Vagina (tissue), 2 donors: ENCODE data around the gene NAV1. TPM values are rescaled to one million over a fixed set of nuclear protein-coding genes. Genes with fewer than 3 reads are reported as not detected.

Source experiments
- DNase-seq, 2 donors: peaks; one replicate each; pipeline ENCODE4 v3.0.0-alpha.2; 2017; ENCODE audit errors: extremely low spot score in 2 of 2
- H3K27ac ChIP-seq: fragments of 200-600 bp; sonication (generic); one replicate; pipeline ENCODE4 v1.5.1; 2019
- H3K27me3 ChIP-seq: fragments of 200-600 bp; sonication (generic); one replicate; pipeline ENCODE4 v1.5.1; 2019
- H3K36me3 ChIP-seq, 2 donors: fragments of 200-600 bp; sonication (generic); one replicate each; pipeline ENCODE4 v1.5.1; 2017 to 2019
- H3K4me1 ChIP-seq: fragments of 200-600 bp; sonication (generic); one replicate; pipeline ENCODE4 v1.5.1; 2019
- H3K4me3 ChIP-seq, 2 donors: fragments of 200-600 bp; sonication (generic); 1 replicate in 1 of 2; 2 replicates in 1 of 2; pipeline ENCODE4 v1.5.1; 2016 to 2019
- H3K9me3 ChIP-seq: fragments of 200-600 bp; sonication (generic); one replicate; pipeline ENCODE4 v1.5.1; 2019
- POLR2A ChIP-seq, 2 donors: fragments of 450-650 bp; IDR thresholded peaks; one replicate each; pipeline ENCODE4 v1.6.1; 2017; ENCODE audit warnings: antibody characterized with exemption in 2 of 2, mild to moderate bottlenecking in 2 of 2, moderate library complexity in 2 of 2
- POLR2AphosphoS5 ChIP-seq, 2 donors: sonication (generic); formaldehyde crosslinking; IDR thresholded peaks; one replicate each; pipeline ENCODE4 v1.9.0; 2017; ENCODE audit warnings: antibody characterized with exemption in 2 of 2, mild to moderate bottlenecking in 2 of 2, low read depth in 1 of 2; ENCODE audit not compliant: insufficient read depth in 1 of 2
- intact Hi-C: fragments of 100-400 bp; cut with DNase I; formaldehyde crosslinking; loops from one replicate; pipeline ENCODE4 v1.15.1; 2023
- total RNA-seq: library from RNA; depleted of rRNA; stranded (reverse); fragments of >200 nt; gene quantifications from one replicate; pipeline ENCODE4 v1.2.3, GENCODE V29; 2016
- TF ChIP-seq, protein P1 (sequence below), 3 experiments: fragments of 450-650 bp in 2 of 3; fragments of 200-600 bp in 1 of 3; sonication (generic) in 1 of 3; IDR thresholded peaks; one replicate each; pipeline ENCODE4 v1.5.1; 2017 to 2019; ENCODE audit warnings: antibody characterized with exemption in 3 of 3, mild to moderate bottlenecking in 2 of 3, moderate library complexity in 2 of 3

Gene NAV1
- total RNA-seq, 1 donor from 2014 or later, result 45.9 TPM

DNA sequence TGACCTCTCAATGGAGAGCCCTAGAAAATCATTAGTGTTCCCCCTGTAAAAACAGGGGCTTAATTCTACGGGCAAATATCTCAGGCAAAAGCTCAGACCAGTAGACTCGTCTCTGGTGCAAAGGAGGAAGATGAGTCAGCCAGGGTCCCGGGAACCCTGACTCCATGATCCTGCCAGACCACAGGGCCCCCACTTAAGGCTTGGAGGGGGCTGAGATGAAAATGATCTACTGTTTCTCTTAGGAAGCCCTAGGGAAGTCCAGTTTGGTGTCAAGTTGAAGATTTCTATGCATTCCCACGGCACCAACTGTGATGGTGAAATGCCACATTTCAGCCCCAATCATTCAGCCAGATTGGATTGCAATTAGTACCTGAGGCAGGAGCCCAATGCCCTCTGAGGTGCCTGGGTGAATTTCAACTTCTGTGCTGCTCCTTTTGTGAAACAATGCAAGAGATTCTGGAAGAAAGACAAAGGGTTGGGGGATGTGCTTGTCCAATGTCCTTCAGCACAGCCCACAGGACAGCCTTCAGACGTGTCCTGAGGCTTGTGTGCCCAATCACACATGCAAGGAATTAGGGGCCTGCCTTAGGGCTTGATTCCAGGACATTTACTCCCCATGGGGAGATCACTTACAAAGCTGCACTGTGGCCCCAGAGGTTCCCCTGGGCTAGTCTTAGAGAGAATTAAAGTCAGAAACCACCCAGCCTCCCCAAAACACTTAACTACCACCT is 18.1 kb downstream of the NAV1 start:
- H3K4me1 ChIP-seq, result peaks cover 48% of the 10 kb centered on the region
- no peak overlapping the region for H3K4me3 ChIP-seq
- no peak overlapping the region for H3K27ac ChIP-seq
- TF ChIP-seq POLR2AphosphoS5 (IDR thresholded peaks at IDR 0.05; ENCODE audit: insufficient read depth in 1 of 2, low read depth in 1 of 2) (no peak), POLR2A (IDR thresholded peaks at IDR 0.05) (no peak)
- TF ChIP-seq, protein P1, sequence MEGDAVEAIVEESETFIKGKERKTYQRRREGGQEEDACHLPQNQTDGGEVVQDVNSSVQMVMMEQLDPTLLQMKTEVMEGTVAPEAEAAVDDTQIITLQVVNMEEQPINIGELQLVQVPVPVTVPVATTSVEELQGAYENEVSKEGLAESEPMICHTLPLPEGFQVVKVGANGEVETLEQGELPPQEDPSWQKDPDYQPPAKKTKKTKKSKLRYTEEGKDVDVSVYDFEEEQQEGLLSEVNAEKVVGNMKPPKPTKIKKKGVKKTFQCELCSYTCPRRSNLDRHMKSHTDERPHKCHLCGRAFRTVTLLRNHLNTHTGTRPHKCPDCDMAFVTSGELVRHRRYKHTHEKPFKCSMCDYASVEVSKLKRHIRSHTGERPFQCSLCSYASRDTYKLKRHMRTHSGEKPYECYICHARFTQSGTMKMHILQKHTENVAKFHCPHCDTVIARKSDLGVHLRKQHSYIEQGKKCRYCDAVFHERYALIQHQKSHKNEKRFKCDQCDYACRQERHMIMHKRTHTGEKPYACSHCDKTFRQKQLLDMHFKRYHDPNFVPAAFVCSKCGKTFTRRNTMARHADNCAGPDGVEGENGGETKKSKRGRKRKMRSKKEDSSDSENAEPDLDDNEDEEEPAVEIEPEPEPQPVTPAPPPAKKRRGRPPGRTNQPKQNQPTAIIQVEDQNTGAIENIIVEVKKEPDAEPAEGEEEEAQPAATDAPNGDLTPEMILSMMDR (IDR thresholded peaks at IDR 0.05), result no peak
- intact Hi-C loops, result no loop called here
- no peaks in the 10 kb centered on the region for H3K36me3 ChIP-seq
- H3K27me3 ChIP-seq, result no peaks in the 10 kb centered on the region
- DNase-seq, result no peak
- H3K9me3 ChIP-seq, result no peaks in the 10 kb centered on the region

DNA sequence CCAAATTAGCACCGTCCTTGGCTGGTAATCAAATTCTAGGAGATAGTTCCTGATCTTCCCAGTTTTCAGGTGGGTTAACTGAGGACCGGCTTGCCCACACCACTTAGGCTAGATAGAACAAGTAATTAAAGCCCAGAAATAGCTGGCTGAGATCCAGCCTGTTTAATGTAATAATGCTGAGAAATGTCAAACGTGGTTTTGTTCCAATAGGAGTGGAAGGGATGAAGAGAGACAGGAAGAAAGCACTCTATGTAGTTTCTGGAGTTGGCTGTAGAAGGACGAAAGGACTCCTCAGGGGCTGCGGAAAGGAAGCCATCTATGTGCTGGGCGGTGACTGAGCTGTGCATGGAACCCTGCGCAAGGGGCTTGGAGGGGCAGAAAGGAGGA is 18.6 kb downstream of the NAV1 start:
- Histone ChIP-seq H3K4me3 (no peak overlapping the region), H3K36me3 (no peaks in the 10 kb centered on the region), H3K9me3 (no peaks in the 10 kb centered on the region), H3K27ac (no peak overlapping the region), H3K27me3 (no peaks in the 10 kb centered on the region), H3K4me1 (peaks cover 49% of the 10 kb centered on the region)
- intact Hi-C loops, result no loop called here
- TF ChIP-seq, protein P1 (IDR thresholded peaks at IDR 0.05), result no peak
- TF ChIP-seq POLR2A (IDR thresholded peaks at IDR 0.05) (no peak), POLR2AphosphoS5 (IDR thresholded peaks at IDR 0.05; ENCODE audit: insufficient read depth in 1 of 2, low read depth in 1 of 2) (no peak)
- no peak for DNase-seq

DNA sequence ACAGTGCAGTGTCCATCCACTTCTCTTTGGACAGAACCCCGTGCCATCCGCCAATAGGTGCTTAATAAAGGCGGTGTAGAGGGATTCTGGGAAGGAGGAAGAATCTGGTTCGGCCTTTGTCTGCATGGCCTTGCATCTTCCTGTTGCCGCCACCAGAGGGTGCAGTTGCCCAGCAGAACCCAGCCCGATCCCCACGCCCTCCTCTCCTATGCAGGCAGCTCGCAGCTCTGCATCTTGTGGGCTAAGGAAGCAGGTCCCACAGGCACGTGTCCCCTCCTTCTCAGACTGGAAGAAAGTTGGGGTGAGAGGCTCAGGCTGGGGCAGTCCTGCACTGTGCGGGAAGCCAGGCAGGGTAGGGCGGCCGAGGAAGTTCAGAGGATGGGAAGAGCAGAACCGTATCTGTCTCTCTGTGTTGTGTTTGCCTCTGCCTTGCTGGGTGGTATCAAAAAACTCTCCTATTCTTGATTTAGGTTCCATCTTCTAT is 20.8 kb downstream of the NAV1 start:
- Histone ChIP-seq H3K27me3 (no peaks in the 10 kb centered on the region), H3K4me1 (peaks cover 54% of the 10 kb centered on the region), H3K27ac (peak overlapping the region; percentile 6), H3K9me3 (no peaks in the 10 kb centered on the region), H3K36me3 (no peaks in the 10 kb centered on the region), H3K4me3 (no peak overlapping the region)
- peak; percentile 37 to 52 for TF ChIP-seq POLR2AphosphoS5 (IDR thresholded peaks at IDR 0.05; ENCODE audit: insufficient read depth in 1 of 2, low read depth in 1 of 2)
- no peak for TF ChIP-seq POLR2A (IDR thresholded peaks at IDR 0.05)
- TF ChIP-seq, protein P1 (IDR thresholded peaks at IDR 0.05), result peak; percentile 97 to 98 (median 98)
- intact Hi-C loops, result loop anchor here (1.0 kb wide), 1 partner anchor 145 kb away; no protein-coding TSS in a partner anchor
- DNase-seq, result no peak

DNA sequence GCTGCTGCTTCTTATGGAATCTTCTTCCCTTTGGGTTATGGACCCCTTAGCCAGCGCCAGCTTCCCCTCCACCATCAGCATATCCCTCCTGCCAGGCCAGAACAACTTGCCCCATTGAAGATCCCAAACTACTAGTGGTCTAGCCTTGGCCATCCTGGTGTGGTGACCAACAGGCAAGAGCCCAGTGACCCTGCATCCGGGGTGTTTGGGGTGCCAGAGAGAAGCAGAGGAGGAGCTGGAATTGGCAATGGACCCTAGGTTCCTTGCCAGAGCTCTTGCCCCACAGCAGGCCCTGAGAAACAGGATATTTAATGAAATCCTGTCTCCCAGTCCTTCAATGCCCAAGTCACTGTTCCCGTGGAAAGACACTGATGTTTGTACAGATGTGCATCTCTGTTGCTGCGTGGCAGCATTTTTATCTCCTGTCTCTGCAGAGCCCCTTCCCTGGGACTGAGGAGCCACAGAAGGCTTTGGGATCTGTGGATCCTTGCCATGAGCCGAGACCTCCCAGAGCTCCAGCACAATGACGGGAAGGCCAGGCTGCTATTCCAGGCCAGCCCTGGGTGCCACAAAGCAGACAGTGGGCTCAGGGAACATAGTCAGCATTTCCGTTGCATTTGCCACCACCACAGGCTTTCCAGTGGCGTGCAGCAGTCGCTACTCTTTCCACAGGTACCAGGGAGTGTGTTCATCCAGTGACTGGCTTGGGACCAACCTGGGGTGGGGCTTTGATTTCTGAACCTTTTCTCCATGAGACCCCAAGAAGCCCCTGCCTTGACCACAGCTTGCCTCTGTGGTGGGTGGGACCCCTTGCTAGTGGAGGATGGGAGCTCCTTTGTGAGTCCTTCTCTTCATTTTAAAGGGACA is 21.6 kb downstream of the NAV1 start:
- Histone ChIP-seq H3K9me3 (no peaks in the 10 kb centered on the region), H3K4me3 (no peak overlapping the region), H3K36me3 (no peaks in the 10 kb centered on the region), H3K4me1 (peaks cover 53% of the 10 kb centered on the region), H3K27ac (peak overlapping the region; percentile 6), H3K27me3 (no peaks in the 10 kb centered on the region)
- TF ChIP-seq POLR2A (IDR thresholded peaks at IDR 0.05) (no peak), POLR2AphosphoS5 (IDR thresholded peaks at IDR 0.05; ENCODE audit: insufficient read depth in 1 of 2, low read depth in 1 of 2) (no peak)
- DNase-seq, result no peak
- intact Hi-C loops, result loop anchor here (1.0 kb wide), 1 partner anchor 144 kb away; no protein-coding TSS in a partner anchor

DNA sequence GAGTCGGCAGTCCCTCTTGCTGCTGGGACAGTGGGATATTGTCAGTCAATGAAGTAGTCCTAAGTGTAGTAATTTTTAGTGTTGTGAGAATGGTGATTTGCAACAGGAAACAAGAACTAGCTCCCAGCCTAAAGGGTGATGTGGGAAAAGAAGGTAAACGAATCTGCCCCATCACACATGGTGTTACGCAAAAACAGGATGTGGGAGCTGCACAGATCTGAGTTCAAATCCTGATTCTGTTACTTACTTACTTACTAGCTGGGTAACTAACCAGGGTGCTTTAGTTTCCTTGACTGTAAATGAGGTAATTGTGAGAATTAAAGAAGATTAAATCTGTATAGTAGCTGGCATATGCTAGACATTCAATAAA is 22.3 kb downstream of the NAV1 start:
- H3K4me1 ChIP-seq, result peaks cover 53% of the 10 kb centered on the region
- H3K4me3 ChIP-seq, result no peak overlapping the region
- DNase-seq, result no peak
- H3K27me3 ChIP-seq, result no peaks in the 10 kb centered on the region
- intact Hi-C loops, result no loop called here
- H3K9me3 ChIP-seq, result no peaks in the 10 kb centered on the region
- TF ChIP-seq POLR2AphosphoS5 (IDR thresholded peaks at IDR 0.05; ENCODE audit: insufficient read depth in 1 of 2, low read depth in 1 of 2) (no peak), POLR2A (IDR thresholded peaks at IDR 0.05) (no peak)
- TF ChIP-seq, protein P1 (IDR thresholded peaks at IDR 0.05), result no peak
- H3K27ac ChIP-seq, result no peak overlapping the region
- H3K36me3 ChIP-seq, result no peaks in the 10 kb centered on the region
